HEK293 (cell line): Measurements from ENCODE around the gene ZSCAN5B.

Experiments
- CTCF ChIA-PET: fragments of 350-600 bp; formaldehyde crosslinking; extraction: SDS; loops from one replicate; lab custom pipeline; 2021; ENCODE audit warnings: antibody characterized with exemption; lab: Yijun Ruan, JAX
- POLR2A ChIA-PET: fragments of 300-600 bp; formaldehyde crosslinking; extraction: SDS; loops from one replicate; lab custom pipeline; 2020; ENCODE audit warnings: antibody characterized with exemption, inconsistent platforms; lab: Yijun Ruan, JAX
- H3K27ac ChIP-seq: fragments of 200-500 bp; sonication (Bioruptor generic); 2 replicates; pipeline ENCODE4 v1.5.1; 2014; ENCODE audit warnings: low read depth, low read length, control low read depth, inconsistent platforms; ENCODE audit errors: extremely low read depth
- H3K36me3 ChIP-seq, 2 experiments: fragments of 200-500 bp in 1 of 2; sonication (Bioruptor generic) in 1 of 2; 1 replicate in 1 of 2; 2 replicates in 1 of 2; pipeline ENCODE4 v1.5.1; 2014 to 2017; ENCODE audit warnings: inconsistent platforms in 2 of 2, low read length in 2 of 2; ENCODE audit not compliant: control insufficient read depth in 2 of 2, insufficient read depth in 1 of 2
- H3K4me1 ChIP-seq: fragments of 200-500 bp; sonication (Bioruptor generic); 2 replicates; pipeline ENCODE4 v1.5.1; 2014; ENCODE audit warnings: mild to moderate bottlenecking, low read length, inconsistent platforms; ENCODE audit not compliant: control insufficient read depth, insufficient read depth
- H3K4me3 ChIP-seq: 2 replicates; pipeline ENCODE4 v1.5.1; 2011; ENCODE audit warnings: low read depth, mild to moderate bottlenecking, control low read depth, low read length, moderate library complexity
- H3K9me3 ChIP-seq: fragments of 200-500 bp; sonication (Bioruptor generic); 2 replicates; pipeline ENCODE4 v1.5.1; 2014; ENCODE audit warnings: low read depth, low read length, inconsistent platforms; ENCODE audit not compliant: control insufficient read depth, insufficient read depth
- BCL11B ChIP-seq: fragments of 450-650 bp; formaldehyde crosslinking; IDR thresholded peaks from 2 replicates; pipeline ENCODE4 v1.5.1; 2016; ENCODE audit warnings: low read depth, missing biosample characterization, missing genetic modification characterization
- HOXA7 ChIP-seq: sonication (generic); formaldehyde crosslinking; IDR thresholded peaks from 2 replicates; pipeline ENCODE4 v1.8.1; 2022; ENCODE audit warnings: missing genetic modification reagents, borderline replicate concordance
- MZF1 ChIP-seq: fragments of 450-650 bp; formaldehyde crosslinking; IDR thresholded peaks from 2 replicates; pipeline ENCODE4 v1.5.1; 2017; ENCODE audit warnings: missing biosample characterization, missing genetic modification characterization, borderline replicate concordance
- ZNF138 ChIP-seq: fragments of 450-650 bp; formaldehyde crosslinking; IDR thresholded peaks from 2 replicates; pipeline ENCODE4 v1.5.1; 2016; ENCODE audit warnings: missing biosample characterization, missing genetic modification characterization, borderline replicate concordance
- ZNF148 ChIP-seq: fragments of 450-650 bp; formaldehyde crosslinking; IDR thresholded peaks from 2 replicates; pipeline ENCODE4 v1.5.0; 2017; ENCODE audit warnings: missing biosample characterization, missing genetic modification characterization, borderline replicate concordance
- ZNF2 ChIP-seq: fragments of 450-650 bp; formaldehyde crosslinking; IDR thresholded peaks from 2 replicates; pipeline ENCODE4 v1.5.1; 2016; ENCODE audit warnings: missing biosample characterization, missing genetic modification characterization
- ZNF426 ChIP-seq: fragments of 450-650 bp; formaldehyde crosslinking; IDR thresholded peaks from 2 replicates; pipeline ENCODE4 v1.5.1; 2017; ENCODE audit warnings: missing biosample characterization, missing genetic modification characterization, mild to moderate bottlenecking, inconsistent platforms, moderate library complexity
- ZNF560 ChIP-seq: fragments of 450-650 bp; formaldehyde crosslinking; IDR thresholded peaks from 2 replicates; pipeline ENCODE4 v1.5.1; 2017; ENCODE audit warnings: missing biosample characterization, missing genetic modification characterization, borderline replicate concordance
- ZNF585B ChIP-seq: fragments of 450-650 bp; formaldehyde crosslinking; IDR thresholded peaks from 2 replicates; pipeline ENCODE4 v1.5.1; 2016; ENCODE audit warnings: missing biosample characterization, missing genetic modification characterization
- ZNF596 ChIP-seq: fragments of 450-650 bp; IDR thresholded peaks from 2 replicates; pipeline ENCODE4 v1.5.0; 2018; ENCODE audit warnings: missing biosample characterization, mild to moderate bottlenecking, missing genetic modification characterization, moderate library complexity
- ZNF624 ChIP-seq: fragments of 450-650 bp; formaldehyde crosslinking; IDR thresholded peaks from 2 replicates; pipeline ENCODE4 v1.5.1; 2017; ENCODE audit warnings: missing biosample characterization, missing genetic modification characterization
- ZNF639 ChIP-seq: fragments of 450-650 bp; formaldehyde crosslinking; IDR thresholded peaks from 2 replicates; pipeline ENCODE4 v1.5.1; 2016; ENCODE audit warnings: missing biosample characterization, missing genetic modification characterization
- ZSCAN30 ChIP-seq: fragments of 450-650 bp; IDR thresholded peaks from 2 replicates; pipeline ENCODE4 v1.5.1; 2018; ENCODE audit warnings: missing biosample characterization, mild to moderate bottlenecking, missing genetic modification characterization, moderate library complexity
- TF ChIP-seq, protein P1 (sequence below): fragments of 450-650 bp; formaldehyde crosslinking; IDR thresholded peaks from 2 replicates; pipeline ENCODE4 v1.5.1; 2017; ENCODE audit warnings: missing biosample characterization, missing genetic modification characterization
- TF ChIP-seq, protein P2 (sequence below): fragments of 450-650 bp; formaldehyde crosslinking; IDR thresholded peaks from 2 replicates; pipeline ENCODE4 v1.5.1; 2016; ENCODE audit warnings: missing biosample characterization, missing genetic modification characterization
- TF ChIP-seq, protein P3 (sequence below): fragments of 450-650 bp; IDR thresholded peaks from 2 replicates; pipeline ENCODE4 v1.5.1; 2018; ENCODE audit warnings: missing biosample characterization, missing genetic modification characterization

The ZSCAN5B gene

GRCh38 chr19:56146904-56147303 is 50.7 kb downstream of the ZSCAN5B start:
- CTCF ChIA-PET = interaction anchor here (0.7 to 1.9 kb wide), 2 partner anchors 25 to 42 kb away, joined by 3 to 5 read pairs; no protein-coding TSS in a partner anchor
- peaks cover 7 to 49% of the 10 kb centered on the region in 2 experiments; a peak in 2 of 3 replicates for H3K36me3 ChIP-seq
- no peak overlapping the region for H3K27ac ChIP-seq
- no peak overlapping the region for H3K4me3 ChIP-seq
- POLR2A ChIA-PET = no interaction called here
- TF ChIP-seq ZNF585B (tag by site-specific recombination) (no peak), ZNF560 (tag by site-specific recombination) (no peak), ZNF596 (tag by site-specific recombination) (no peak), BCL11B (tag by site-specific recombination) (no peak), ZNF148 (tag by site-specific recombination) (no peak), ZNF624 (tag by site-specific recombination) (no peak), HOXA7 (no peak), ZNF426 (tag by site-specific recombination) (no peak), ZSCAN30 (no peak), MZF1 (tag by site-specific recombination) (no peak), ZNF2 (no peak), ZNF138 (tag by site-specific recombination) (no peak), ZNF639 (no peak)
- TF ChIP-seq, protein P1, sequence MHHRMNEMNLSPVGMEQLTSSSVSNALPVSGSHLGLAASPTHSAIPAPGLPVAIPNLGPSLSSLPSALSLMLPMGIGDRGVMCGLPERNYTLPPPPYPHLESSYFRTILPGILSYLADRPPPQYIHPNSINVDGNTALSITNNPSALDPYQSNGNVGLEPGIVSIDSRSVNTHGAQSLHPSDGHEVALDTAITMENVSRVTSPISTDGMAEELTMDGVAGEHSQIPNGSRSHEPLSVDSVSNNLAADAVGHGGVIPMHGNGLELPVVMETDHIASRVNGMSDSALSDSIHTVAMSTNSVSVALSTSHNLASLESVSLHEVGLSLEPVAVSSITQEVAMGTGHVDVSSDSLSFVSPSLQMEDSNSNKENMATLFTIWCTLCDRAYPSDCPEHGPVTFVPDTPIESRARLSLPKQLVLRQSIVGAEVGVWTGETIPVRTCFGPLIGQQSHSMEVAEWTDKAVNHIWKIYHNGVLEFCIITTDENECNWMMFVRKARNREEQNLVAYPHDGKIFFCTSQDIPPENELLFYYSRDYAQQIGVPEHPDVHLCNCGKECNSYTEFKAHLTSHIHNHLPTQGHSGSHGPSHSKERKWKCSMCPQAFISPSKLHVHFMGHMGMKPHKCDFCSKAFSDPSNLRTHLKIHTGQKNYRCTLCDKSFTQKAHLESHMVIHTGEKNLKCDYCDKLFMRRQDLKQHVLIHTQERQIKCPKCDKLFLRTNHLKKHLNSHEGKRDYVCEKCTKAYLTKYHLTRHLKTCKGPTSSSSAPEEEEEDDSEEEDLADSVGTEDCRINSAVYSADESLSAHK (tag by site-specific recombination) = no peak
- TF ChIP-seq, protein P2, sequence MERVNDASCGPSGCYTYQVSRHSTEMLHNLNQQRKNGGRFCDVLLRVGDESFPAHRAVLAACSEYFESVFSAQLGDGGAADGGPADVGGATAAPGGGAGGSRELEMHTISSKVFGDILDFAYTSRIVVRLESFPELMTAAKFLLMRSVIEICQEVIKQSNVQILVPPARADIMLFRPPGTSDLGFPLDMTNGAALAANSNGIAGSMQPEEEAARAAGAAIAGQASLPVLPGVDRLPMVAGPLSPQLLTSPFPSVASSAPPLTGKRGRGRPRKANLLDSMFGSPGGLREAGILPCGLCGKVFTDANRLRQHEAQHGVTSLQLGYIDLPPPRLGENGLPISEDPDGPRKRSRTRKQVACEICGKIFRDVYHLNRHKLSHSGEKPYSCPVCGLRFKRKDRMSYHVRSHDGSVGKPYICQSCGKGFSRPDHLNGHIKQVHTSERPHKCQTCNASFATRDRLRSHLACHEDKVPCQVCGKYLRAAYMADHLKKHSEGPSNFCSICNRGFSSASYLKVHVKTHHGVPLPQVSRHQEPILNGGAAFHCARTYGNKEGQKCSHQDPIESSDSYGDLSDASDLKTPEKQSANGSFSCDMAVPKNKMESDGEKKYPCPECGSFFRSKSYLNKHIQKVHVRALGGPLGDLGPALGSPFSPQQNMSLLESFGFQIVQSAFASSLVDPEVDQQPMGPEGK (tag by site-specific recombination) = no peak
- 0 out of 2 replicates have a peak, but pooled peaks cover 3% of the 10 kb centered on the region for H3K4me1 ChIP-seq
- H3K9me3 ChIP-seq = no peaks in the 10 kb centered on the region

DNA sequence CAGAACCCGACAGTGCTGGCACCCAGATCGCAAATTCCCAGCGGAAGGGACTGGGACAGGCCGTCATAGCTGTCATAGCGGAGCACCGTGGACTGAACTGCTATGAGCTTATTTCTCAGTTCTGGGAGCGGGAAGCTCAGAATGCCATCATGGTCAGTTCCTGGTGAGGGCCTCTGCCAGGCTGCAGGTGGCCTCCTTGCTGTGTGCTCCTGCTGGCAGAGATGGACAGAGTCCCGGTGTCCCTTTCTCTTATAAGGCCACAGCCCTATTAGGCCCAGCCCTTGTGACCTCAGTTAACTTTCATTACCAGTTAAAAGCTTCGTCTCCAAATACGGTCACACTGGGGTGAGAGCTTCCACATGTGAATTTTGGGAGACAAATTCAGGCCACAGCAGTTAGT is 51.9 kb downstream of the ZSCAN5B start:
- H3K27ac ChIP-seq = no peak overlapping the region
- CTCF ChIA-PET = interaction anchor here (0.6 to 2.2 kb wide), 4 partner anchors 9 to 188 kb away, joined by 3 to 7 read pairs (median 4); no protein-coding TSS in a partner anchor
- TF ChIP-seq, protein P3, sequence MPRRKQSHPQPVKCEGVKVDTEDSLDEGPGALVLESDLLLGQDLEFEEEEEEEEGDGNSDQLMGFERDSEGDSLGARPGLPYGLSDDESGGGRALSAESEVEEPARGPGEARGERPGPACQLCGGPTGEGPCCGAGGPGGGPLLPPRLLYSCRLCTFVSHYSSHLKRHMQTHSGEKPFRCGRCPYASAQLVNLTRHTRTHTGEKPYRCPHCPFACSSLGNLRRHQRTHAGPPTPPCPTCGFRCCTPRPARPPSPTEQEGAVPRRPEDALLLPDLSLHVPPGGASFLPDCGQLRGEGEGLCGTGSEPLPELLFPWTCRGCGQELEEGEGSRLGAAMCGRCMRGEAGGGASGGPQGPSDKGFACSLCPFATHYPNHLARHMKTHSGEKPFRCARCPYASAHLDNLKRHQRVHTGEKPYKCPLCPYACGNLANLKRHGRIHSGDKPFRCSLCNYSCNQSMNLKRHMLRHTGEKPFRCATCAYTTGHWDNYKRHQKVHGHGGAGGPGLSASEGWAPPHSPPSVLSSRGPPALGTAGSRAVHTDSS (tag by site-specific recombination) = no peak
- H3K4me3 ChIP-seq = no peak overlapping the region
- POLR2A ChIA-PET = interaction anchor here (0.8 to 1.1 kb wide), 2 partner anchors 9 to 12 kb away, joined by 4 to 5 read pairs; no protein-coding TSS in a partner anchor
- no peaks in the 10 kb centered on the region for H3K9me3 ChIP-seq
- peaks cover 7 to 49% of the 10 kb centered on the region in 2 experiments; a peak in 2 of 3 replicates for H3K36me3 ChIP-seq
- H3K4me1 ChIP-seq = peaks cover 6% of the 10 kb centered on the region; the same call in 1 of the 2 replicates
